ENCODE data around the gene GATA5.

The GATA5 gene

GRCh38 chr20:62482146-62482809, 6.5 kb upstream of the GATA5 start:
- TF ChIP-seq TAF1 (IDR thresholded peaks at IDR 0.05; ENCODE audit: borderline replicate concordance, insufficient read depth, low read length): no peak
- TF ChIP-seq POLR2AphosphoS5 (IDR thresholded peaks at IDR 0.05; ENCODE audit: low read depth, low read length): no peak
- no peak for TF ChIP-seq FOXP2 (optimal IDR thresholded peaks at IDR 0.05; ENCODE audit: borderline replicate concordance, extremely low read depth, extremely low read length, insufficient read depth)
- TF ChIP-seq REST (IDR thresholded peaks at IDR 0.05; ENCODE audit: insufficient read depth in 1 of 2, low read depth in 2 of 2, low read length in 2 of 2): no peak
- TF ChIP-seq SIN3A (IDR thresholded peaks at IDR 0.05; ENCODE audit: borderline replicate concordance, insufficient read depth, low read length): no peak

GRCh38 chr20:62481425-62482145, 5.8 kb upstream of the GATA5 start:
- TF ChIP-seq POLR2AphosphoS5 (IDR thresholded peaks at IDR 0.05; ENCODE audit: low read depth, low read length) (no peak), TAF1 (IDR thresholded peaks at IDR 0.05; ENCODE audit: borderline replicate concordance, insufficient read depth, low read length) (no peak), FOXP2 (optimal IDR thresholded peaks at IDR 0.05; ENCODE audit: borderline replicate concordance, extremely low read depth, extremely low read length, insufficient read depth) (no peak), REST (IDR thresholded peaks at IDR 0.05; ENCODE audit: insufficient read depth in 1 of 2, low read depth in 2 of 2, low read length in 2 of 2) (no peak), SIN3A (IDR thresholded peaks at IDR 0.05; ENCODE audit: borderline replicate concordance, insufficient read depth, low read length) (no peak)

DNA sequence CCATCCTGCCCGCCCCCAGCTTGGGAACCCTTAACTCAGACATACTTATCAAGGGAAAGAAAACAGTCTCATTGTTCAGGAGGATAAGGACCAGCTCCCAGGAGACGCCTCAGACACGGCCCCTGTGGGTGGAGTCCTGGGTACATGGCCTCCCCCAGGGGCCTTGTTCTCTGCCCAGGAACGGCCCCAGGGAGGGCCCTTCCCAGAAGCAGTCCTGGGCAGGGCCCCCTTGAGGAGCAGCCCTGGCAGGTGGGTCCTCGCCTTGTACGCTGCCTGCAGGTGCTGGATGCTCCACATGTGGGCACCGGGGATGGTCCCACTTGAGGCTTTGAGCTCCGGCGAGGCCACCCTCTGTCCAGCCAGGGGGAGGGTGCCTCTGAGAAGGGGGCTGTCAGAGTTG, 4.5 kb upstream of the GATA5 start:
- TF ChIP-seq FOXP2 (optimal IDR thresholded peaks at IDR 0.05; ENCODE audit: borderline replicate concordance, extremely low read depth, extremely low read length, insufficient read depth) (no peak), SIN3A (IDR thresholded peaks at IDR 0.05; ENCODE audit: borderline replicate concordance, insufficient read depth, low read length) (no peak), TAF1 (IDR thresholded peaks at IDR 0.05; ENCODE audit: borderline replicate concordance, insufficient read depth, low read length) (no peak), POLR2AphosphoS5 (IDR thresholded peaks at IDR 0.05; ENCODE audit: low read depth, low read length) (no peak), REST (IDR thresholded peaks at IDR 0.05; ENCODE audit: insufficient read depth in 1 of 2, low read depth in 2 of 2, low read length in 2 of 2) (no peak)

- TF ChIP-seq FOXP2 (optimal IDR thresholded peaks at IDR 0.05; ENCODE audit: borderline replicate concordance, extremely low read depth, extremely low read length, insufficient read depth) (no peak), TAF1 (IDR thresholded peaks at IDR 0.05; ENCODE audit: borderline replicate concordance, insufficient read depth, low read length) (no peak), REST (IDR thresholded peaks at IDR 0.05; ENCODE audit: insufficient read depth in 1 of 2, low read depth in 2 of 2, low read length in 2 of 2) (no peak), POLR2AphosphoS5 (IDR thresholded peaks at IDR 0.05; ENCODE audit: low read depth, low read length) (no peak), SIN3A (IDR thresholded peaks at IDR 0.05; ENCODE audit: borderline replicate concordance, insufficient read depth, low read length) (no peak)
These were observed 3.9 kb upstream of the GATA5 start for GRCh38 chr20:62479656-62480055.
